Astrocyte of the hippocampus (primary cell): ENCODE results near the gene OR4C13.
A peak's percentile ranks its signal among the peaks of the same experiment; 100 is the strongest.
"Not testable (repeated sequence)": the region's sequence is repeated elsewhere in the genome, so short reads cannot be mapped to it uniquely, and the experiment has no call there.

Experiments
- DNase-seq: peaks from one replicate; pipeline ENCODE4 v3.0.0; 2011; ENCODE audit warnings: low read depth, low spot score

Gene OR4C13

GRCh38 chr11:49952091-49952490 lies at the start of gene OR4C13:
OR4C13 (plus strand) TSS chr11:49952391; CDS start chr11:49952423, 32 bp downstream.
- no peak for DNase-seq

- DNase-seq, result not testable (repeated sequence)
Measured at GRCh38 chr11:49911516-49911915, 40.7 kb upstream of the OR4C13 start.

- not testable (repeated sequence) for DNase-seq
Measured at GRCh38 chr11:49948701-49949100, 3.5 kb upstream of the OR4C13 start.

GRCh38 chr11:49973439-49973838 lies 21.2 kb downstream of the OR4C13 start:
- not testable (repeated sequence) for DNase-seq

GRCh38 chr11:49982435-49982834 lies 30.2 kb downstream of the OR4C13 start, which contains the start of gene OR4C12:
OR4C12 (minus strand) TSS chr11:49982535; CDS start chr11:49982501, 34 bp downstream.
- DNase-seq, result not testable (repeated sequence)

DNA sequence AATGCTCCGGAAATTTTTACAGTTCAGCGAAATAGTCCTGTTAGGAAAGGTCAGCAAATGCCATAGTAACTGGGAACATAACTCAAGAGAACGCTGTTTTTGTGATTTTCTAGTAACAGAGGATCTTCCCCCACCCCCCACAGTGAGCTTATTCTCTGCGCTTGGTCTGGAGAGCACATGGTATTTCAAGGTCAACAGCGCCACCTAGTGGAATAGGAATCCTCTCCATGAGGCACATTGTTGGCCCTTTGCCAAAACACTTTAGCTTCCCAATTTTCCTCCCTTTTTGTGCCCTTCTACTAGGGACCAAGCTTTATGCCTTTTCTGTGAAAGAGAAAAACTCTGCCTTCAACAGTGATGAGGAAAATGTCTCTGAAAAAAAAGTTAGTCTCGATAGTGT lies 43.4 kb downstream of the OR4C13 start:
- DNase-seq, result peak; percentile 2
